ENCODE data around the gene DGKB.

The DGKB gene

DNA sequence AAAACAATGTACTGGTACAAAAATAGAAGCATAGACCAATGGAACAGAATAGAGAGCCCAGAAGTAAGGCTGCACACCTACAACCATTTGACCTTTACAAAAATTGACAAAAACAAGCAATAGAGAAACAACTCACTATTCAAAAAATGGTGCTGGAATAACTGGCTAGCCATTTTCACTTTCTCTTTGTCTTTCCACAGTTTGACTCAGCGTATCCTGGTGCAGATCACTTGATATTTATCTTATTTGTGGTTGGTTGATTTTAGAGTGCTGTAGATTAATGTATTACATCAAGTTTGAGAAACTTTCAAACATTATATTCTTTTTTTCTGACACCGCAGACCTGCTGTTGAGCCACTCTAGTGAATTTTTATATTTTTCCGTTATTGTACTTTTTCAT lies 381.4 kb downstream of the DGKB start:
- no peak for DNase-seq
- Histone ChIP-seq H3K36me3 (ENCODE audit: control insufficient read depth in 1 of 2, insufficient read depth in 2 of 2, low read depth in 1 of 2, low read length in 2 of 2) (no peaks in the 10 kb centered on the region), H2BK5ac (ENCODE audit: low read depth, low read length, poor library complexity, severe bottlenecking) (no peak overlapping the region), H3K4me1 (ENCODE audit: control insufficient read depth, insufficient read depth, low read depth, low read length) (no peaks in the 10 kb centered on the region), H3K9me3 (ENCODE audit: control insufficient read depth, low read length) (no peaks in the 10 kb centered on the region), H3K4me3 (ENCODE audit: insufficient read depth in 1 of 2, low read depth in 1 of 2, low read length in 2 of 2) (no peak overlapping the region), H3K27ac (ENCODE audit: low read length, poor library complexity, severe bottlenecking) (no peak overlapping the region), H2AK5ac (ENCODE audit: low read length, severe bottlenecking) (no peak overlapping the region), H2AFZ (ENCODE audit: low read depth, low read length) (no peak overlapping the region), H3K4ac (ENCODE audit: low read depth in 1 of 2, low read length in 2 of 2) (no peak overlapping the region), H3K27me3 (ENCODE audit: control insufficient read depth in 1 of 2, insufficient read depth in 1 of 2, low read length in 2 of 2) (no peaks in the 10 kb centered on the region), H2BK15ac (ENCODE audit: low read depth, poor library complexity, severe bottlenecking) (no peak overlapping the region), H2BK12ac (ENCODE audit: low read length in 2 of 2) (no peak overlapping the region), H3K14ac (ENCODE audit: low read length in 2 of 2) (no peak overlapping the region), H4K91ac (ENCODE audit: low read length) (no peak overlapping the region), H3K18ac (ENCODE audit: low read depth in 1 of 2, low read length in 2 of 2) (no peak overlapping the region), H3K4me2 (ENCODE audit: low read length, poor library complexity, severe bottlenecking) (no peak overlapping the region), H4K8ac (ENCODE audit: low read length) (no peak overlapping the region), H3K9ac (ENCODE audit: low read length) (no peak overlapping the region), H2BK120ac (ENCODE audit: low read depth, low read length) (no peak overlapping the region), H3K79me1 (replicated peaks; ENCODE audit: low read length, poor library complexity, severe bottlenecking) (no peaks in the 10 kb centered on the region), H3K23ac (ENCODE audit: low read length in 2 of 2) (no peak overlapping the region)
- no CpG with 5 or more reads among the region's 3 CpGs for WGBS

DNA sequence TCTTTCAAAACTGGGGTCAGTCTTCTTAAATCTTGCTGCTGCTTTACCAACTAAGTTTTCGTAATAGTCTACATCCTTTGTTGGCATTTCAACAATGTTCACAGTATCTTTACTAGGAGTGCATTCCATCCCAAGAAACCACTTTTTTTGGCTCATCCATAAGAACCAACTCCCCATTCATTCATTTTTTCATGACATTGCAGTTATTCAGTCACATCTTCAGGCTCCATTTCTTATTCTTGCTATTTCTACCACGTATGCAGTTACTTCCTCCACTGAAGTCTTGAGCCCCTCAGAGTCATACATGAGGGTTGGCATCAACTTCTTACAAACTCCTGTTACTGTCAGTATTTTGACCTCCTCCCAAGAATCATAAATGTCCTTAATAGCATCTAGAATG lies 392.3 kb downstream of the DGKB start:
- H3K14ac ChIP-seq (ENCODE audit: low read length in 2 of 2): no peak overlapping the region
- H2BK5ac ChIP-seq (ENCODE audit: low read depth, low read length, poor library complexity, severe bottlenecking): no peak overlapping the region
- no peaks in the 10 kb centered on the region for H3K36me3 ChIP-seq (ENCODE audit: control insufficient read depth in 1 of 2, insufficient read depth in 2 of 2, low read depth in 1 of 2, low read length in 2 of 2)
- no peak overlapping the region for H3K9ac ChIP-seq (ENCODE audit: low read length)
- H3K4ac ChIP-seq (ENCODE audit: low read depth in 1 of 2, low read length in 2 of 2): no peak overlapping the region
- no peak overlapping the region for H2BK15ac ChIP-seq (ENCODE audit: low read depth, poor library complexity, severe bottlenecking)
- H3K4me2 ChIP-seq (ENCODE audit: low read length, poor library complexity, severe bottlenecking): no peak overlapping the region
- no peak overlapping the region for H3K4me3 ChIP-seq (ENCODE audit: insufficient read depth in 1 of 2, low read depth in 1 of 2, low read length in 2 of 2)
- H3K27ac ChIP-seq (ENCODE audit: low read length, poor library complexity, severe bottlenecking): no peak overlapping the region
- 79% methylated on average over 2 of the region's 2 CpGs for WGBS
- no peak overlapping the region for H2BK12ac ChIP-seq (ENCODE audit: low read length in 2 of 2)
- no peak overlapping the region for H3K18ac ChIP-seq (ENCODE audit: low read depth in 1 of 2, low read length in 2 of 2)
- no peak overlapping the region for H2AFZ ChIP-seq (ENCODE audit: low read depth, low read length)
- no peak overlapping the region for H2AK5ac ChIP-seq (ENCODE audit: low read length, severe bottlenecking)
- no peaks in the 10 kb centered on the region for H3K4me1 ChIP-seq (ENCODE audit: control insufficient read depth, insufficient read depth, low read depth, low read length)
- peaks cover 16% of the 10 kb centered on the region for H3K9me3 ChIP-seq (ENCODE audit: control insufficient read depth, low read length)
- no peak overlapping the region for H2BK120ac ChIP-seq (ENCODE audit: low read depth, low read length)
- H3K27me3 ChIP-seq (ENCODE audit: control insufficient read depth in 1 of 2, insufficient read depth in 1 of 2, low read length in 2 of 2): no peaks in the 10 kb centered on the region
- no peaks in the 10 kb centered on the region for H3K79me1 ChIP-seq (replicated peaks; ENCODE audit: low read length, poor library complexity, severe bottlenecking)
- no peak overlapping the region for H4K91ac ChIP-seq (ENCODE audit: low read length)
- DNase-seq: no peak
- H3K23ac ChIP-seq (ENCODE audit: low read length in 2 of 2): no peak overlapping the region
- no peak overlapping the region for H4K8ac ChIP-seq (ENCODE audit: low read length)

DNA sequence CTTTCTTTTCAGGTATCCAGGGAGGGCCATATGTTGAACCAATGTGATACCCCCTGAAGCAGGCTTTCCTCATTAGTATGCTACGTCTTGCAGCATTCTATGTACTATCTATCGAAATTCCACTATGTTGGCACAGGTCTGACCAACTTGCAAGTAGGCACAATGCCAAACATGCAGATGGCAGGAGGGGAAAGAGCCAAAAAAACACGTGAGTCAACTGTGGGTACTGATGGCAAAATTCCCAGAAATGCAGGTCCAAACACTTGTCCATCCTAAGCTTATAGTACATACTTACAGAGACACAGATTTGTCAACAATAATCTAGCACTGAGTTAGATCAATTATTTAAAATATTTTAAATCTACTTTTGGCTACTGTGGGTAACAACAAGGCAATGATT lies 394.9 kb downstream of the DGKB start:
- H3K36me3 ChIP-seq (ENCODE audit: control insufficient read depth in 1 of 2, insufficient read depth in 2 of 2, low read depth in 1 of 2, low read length in 2 of 2): no peaks in the 10 kb centered on the region
- no peak overlapping the region for H3K4me2 ChIP-seq (ENCODE audit: low read length, poor library complexity, severe bottlenecking)
- 65% methylated on average over 3 of the region's 3 CpGs for WGBS

DNA sequence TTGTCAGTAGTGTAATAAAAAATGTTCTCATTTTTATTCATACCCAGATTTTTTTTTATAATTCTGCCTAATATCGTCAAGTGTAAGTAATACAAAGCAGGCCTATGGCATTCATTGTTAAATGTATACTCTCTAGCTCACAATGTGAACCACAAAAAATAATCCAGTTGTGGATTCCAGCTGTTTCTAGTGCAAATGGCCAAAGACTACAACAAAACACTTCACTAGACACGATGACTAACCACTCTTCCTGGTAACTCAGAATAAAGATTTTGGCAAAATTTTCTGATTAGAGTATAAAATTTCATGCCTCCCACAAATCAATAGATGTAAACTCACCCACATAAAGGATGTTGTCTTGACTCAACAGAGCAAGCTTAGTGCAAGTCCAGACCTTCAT lies 396.6 kb downstream of the DGKB start:
- Histone ChIP-seq H2BK12ac (ENCODE audit: low read length in 2 of 2) (no peak overlapping the region), H3K36me3 (ENCODE audit: control insufficient read depth in 1 of 2, insufficient read depth in 2 of 2, low read depth in 1 of 2, low read length in 2 of 2) (no peaks in the 10 kb centered on the region), H4K91ac (ENCODE audit: low read length) (no peak overlapping the region), H3K4me2 (ENCODE audit: low read length, poor library complexity, severe bottlenecking) (no peak overlapping the region), H4K8ac (ENCODE audit: low read length) (no peak overlapping the region), H3K27ac (ENCODE audit: low read length, poor library complexity, severe bottlenecking) (no peak overlapping the region), H3K27me3 (ENCODE audit: control insufficient read depth in 1 of 2, insufficient read depth in 1 of 2, low read length in 2 of 2) (no peaks in the 10 kb centered on the region), H3K4me3 (ENCODE audit: insufficient read depth in 1 of 2, low read depth in 1 of 2, low read length in 2 of 2) (no peak overlapping the region), H2BK120ac (ENCODE audit: low read depth, low read length) (no peak overlapping the region), H3K79me1 (replicated peaks; ENCODE audit: low read length, poor library complexity, severe bottlenecking) (no peaks in the 10 kb centered on the region), H3K9ac (ENCODE audit: low read length) (no peak overlapping the region), H3K4me1 (ENCODE audit: control insufficient read depth, insufficient read depth, low read depth, low read length) (no peaks in the 10 kb centered on the region), H3K4ac (ENCODE audit: low read depth in 1 of 2, low read length in 2 of 2) (no peak overlapping the region), H3K9me3 (ENCODE audit: control insufficient read depth, low read length) (peaks cover 11% of the 10 kb centered on the region), H2BK5ac (ENCODE audit: low read depth, low read length, poor library complexity, severe bottlenecking) (no peak overlapping the region), H3K14ac (ENCODE audit: low read length in 2 of 2) (no peak overlapping the region), H2AK5ac (ENCODE audit: low read length, severe bottlenecking) (no peak overlapping the region), H2BK15ac (ENCODE audit: low read depth, poor library complexity, severe bottlenecking) (no peak overlapping the region), H3K18ac (ENCODE audit: low read depth in 1 of 2, low read length in 2 of 2) (no peak overlapping the region), H2AFZ (ENCODE audit: low read depth, low read length) (no peak overlapping the region), H3K23ac (ENCODE audit: low read length in 2 of 2) (no peak overlapping the region)
- DNase-seq: no peak
- 91% methylated on average over 2 of the region's 2 CpGs for WGBS

More for the DNA sequence above, 394.9 kb downstream of the DGKB start:
- Histone ChIP-seq H3K79me1 (replicated peaks; ENCODE audit: low read length, poor library complexity, severe bottlenecking) (no peaks in the 10 kb centered on the region), H4K8ac (ENCODE audit: low read length) (no peak overlapping the region), H3K4ac (ENCODE audit: low read depth in 1 of 2, low read length in 2 of 2) (no peak overlapping the region), H2BK12ac (ENCODE audit: low read length in 2 of 2) (no peak overlapping the region), H2BK15ac (ENCODE audit: low read depth, poor library complexity, severe bottlenecking) (no peak overlapping the region), H3K4me1 (ENCODE audit: control insufficient read depth, insufficient read depth, low read depth, low read length) (no peaks in the 10 kb centered on the region), H3K9ac (ENCODE audit: low read length) (no peak overlapping the region), H3K4me3 (ENCODE audit: insufficient read depth in 1 of 2, low read depth in 1 of 2, low read length in 2 of 2) (no peak overlapping the region), H3K18ac (ENCODE audit: low read depth in 1 of 2, low read length in 2 of 2) (no peak overlapping the region), H3K27me3 (ENCODE audit: control insufficient read depth in 1 of 2, insufficient read depth in 1 of 2, low read length in 2 of 2) (no peaks in the 10 kb centered on the region), H2AFZ (ENCODE audit: low read depth, low read length) (no peak overlapping the region), H2BK5ac (ENCODE audit: low read depth, low read length, poor library complexity, severe bottlenecking) (no peak overlapping the region), H4K91ac (ENCODE audit: low read length) (no peak overlapping the region), H2AK5ac (ENCODE audit: low read length, severe bottlenecking) (no peak overlapping the region), H2BK120ac (ENCODE audit: low read depth, low read length) (no peak overlapping the region), H3K14ac (ENCODE audit: low read length in 2 of 2) (no peak overlapping the region), H3K9me3 (ENCODE audit: control insufficient read depth, low read length) (peaks cover 16% of the 10 kb centered on the region), H3K27ac (ENCODE audit: low read length, poor library complexity, severe bottlenecking) (no peak overlapping the region), H3K23ac (ENCODE audit: low read length in 2 of 2) (no peak overlapping the region)
- no peak for DNase-seq
